Measurements from ENCODE around the gene FAM107A. TPM values are rescaled to one million over a fixed set of nuclear protein-coding genes. Genes with fewer than 3 reads are reported as not detected.

The FAM107A gene
- total RNA-seq, 2 donors from 2014 or later, result not detected

DNA sequence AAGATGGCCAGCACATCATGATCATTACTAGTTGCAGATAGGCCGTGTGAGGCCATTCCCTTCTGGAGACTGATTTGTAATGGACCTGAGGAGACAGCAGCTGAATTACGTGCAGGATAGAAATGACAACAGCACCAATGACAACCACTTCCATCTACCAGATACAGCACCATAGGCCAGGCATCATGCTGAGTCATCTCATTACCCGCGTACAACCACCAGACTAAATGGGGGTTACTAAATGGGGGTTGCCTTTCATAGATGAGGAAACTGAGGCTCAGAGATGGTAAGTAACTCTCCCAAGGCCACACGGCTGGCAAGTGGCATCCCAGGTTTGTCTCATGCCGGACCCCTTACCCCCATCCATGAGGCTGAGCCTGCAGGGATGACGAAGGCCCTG, 32.8 kb upstream of the FAM107A start:
- Mint-ChIP-seq H3K4me1 (no peaks in the 10 kb centered on the region), H3K27ac (no peak overlapping the region), H3K27me3 (ENCODE audit: insufficient read depth) (peaks cover 8% of the 10 kb centered on the region), H3K4me3 (no peak overlapping the region), H3K36me3 (ENCODE audit: low read depth) (no peaks in the 10 kb centered on the region), H3K9me3 (no peaks in the 10 kb centered on the region)
- DNase-seq, result no peak
- no peak overlapping the region for H3K9ac ChIP-seq (ENCODE audit: extremely low read depth, low read length, poor library complexity, severe bottlenecking)
- TF ChIP-seq CTCF (conservative IDR thresholded peaks at IDR 0.05), result no peak
- H3K36me3 ChIP-seq (ENCODE audit: control insufficient read depth, insufficient read depth, low read length), result no peaks in the 10 kb centered on the region
- WGBS, 2 experiments (ENCODE audit: insufficient coverage in 1 of 2, insufficient read length in 1 of 2), result 86 to 90% methylated on average over 5 to 7 of the region's 7 CpGs
- H3K27me3 ChIP-seq (ENCODE audit: control insufficient read depth, insufficient read depth, low read length, poor library complexity, severe bottlenecking), result no peaks in the 10 kb centered on the region
- H3K9me3 ChIP-seq (ENCODE audit: control insufficient read depth, low read length), result no peaks in the 10 kb centered on the region
- H3K27ac ChIP-seq (ENCODE audit: low read depth, low read length), result no peak overlapping the region
- peaks cover 3% of the 10 kb centered on the region for H3K4me1 ChIP-seq (ENCODE audit: control insufficient read depth, insufficient read depth, low read length)
- H3K4me3 ChIP-seq (ENCODE audit: low read length), result no peak overlapping the region

DNA sequence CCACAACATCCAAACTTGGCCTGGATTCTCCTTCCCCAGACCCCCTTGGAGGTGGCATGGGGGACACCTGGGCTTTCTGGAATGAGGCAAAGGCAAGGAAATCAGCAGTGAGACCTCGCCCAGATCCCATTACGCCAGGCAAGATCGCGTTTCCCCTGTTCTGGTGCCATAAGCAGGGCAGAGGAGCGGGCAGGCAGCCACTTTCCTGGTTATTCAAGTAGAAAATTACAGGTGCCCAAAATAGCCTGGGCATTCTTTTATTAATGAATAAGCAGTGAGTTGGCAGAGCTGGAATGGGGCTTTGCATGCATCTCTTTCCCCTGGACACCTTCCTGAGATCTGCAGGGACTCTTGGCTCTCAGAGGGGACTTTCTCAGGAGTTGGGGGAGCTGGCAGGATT, 31.5 kb upstream of the FAM107A start:
- 89 to 94% methylated on average over 5 of the region's 5 CpGs for WGBS, 2 experiments (ENCODE audit: insufficient coverage in 1 of 2, insufficient read length in 1 of 2)
- Mint-ChIP-seq H3K27ac (no peak overlapping the region), H3K9me3 (no peaks in the 10 kb centered on the region), H3K36me3 (ENCODE audit: low read depth) (no peaks in the 10 kb centered on the region), H3K27me3 (ENCODE audit: insufficient read depth) (peaks cover 17% of the 10 kb centered on the region), H3K4me1 (no peaks in the 10 kb centered on the region), H3K4me3 (no peak overlapping the region)
- peaks cover 1% of the 10 kb centered on the region for H3K27me3 ChIP-seq (ENCODE audit: control insufficient read depth, insufficient read depth, low read length, poor library complexity, severe bottlenecking)
- TF ChIP-seq CTCF (conservative IDR thresholded peaks at IDR 0.05), result no peak
- no peak overlapping the region for H3K4me3 ChIP-seq (ENCODE audit: low read length)
- H3K9ac ChIP-seq (ENCODE audit: extremely low read depth, low read length, poor library complexity, severe bottlenecking), result no peak overlapping the region
- DNase-seq, result no peak
- no peaks in the 10 kb centered on the region for H3K9me3 ChIP-seq (ENCODE audit: control insufficient read depth, low read length)
- no peak overlapping the region for H3K27ac ChIP-seq (ENCODE audit: low read depth, low read length)
- H3K4me1 ChIP-seq (ENCODE audit: control insufficient read depth, insufficient read depth, low read length), result peaks cover 3% of the 10 kb centered on the region
- H3K36me3 ChIP-seq (ENCODE audit: control insufficient read depth, insufficient read depth, low read length), result no peaks in the 10 kb centered on the region

DNA sequence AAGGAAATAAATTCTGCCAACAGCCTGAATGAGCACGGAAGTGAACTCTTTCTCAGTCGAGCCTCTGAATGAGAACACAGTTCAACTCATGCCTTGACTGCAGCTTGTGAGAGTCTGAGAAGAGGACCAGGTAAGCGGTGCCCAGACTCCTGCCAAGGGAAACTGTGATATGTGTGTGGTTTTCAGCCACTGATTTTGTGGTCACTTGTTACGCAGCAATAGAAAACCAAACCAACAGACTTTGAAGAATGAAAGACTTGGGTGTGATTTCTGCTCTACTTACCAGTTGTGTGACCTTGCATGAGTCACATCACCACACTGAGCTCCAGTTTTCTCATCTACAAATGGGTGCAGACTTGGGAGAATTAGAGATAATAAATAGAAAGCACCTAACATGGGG, 30.6 kb upstream of the FAM107A start:
- WGBS, 2 experiments (ENCODE audit: insufficient coverage in 1 of 2, insufficient read length in 1 of 2), result 92 to 97% methylated on average over 3 to 4 of the region's 4 CpGs
- Histone ChIP-seq H3K4me3 (ENCODE audit: low read length) (no peak overlapping the region), H3K9ac (ENCODE audit: extremely low read depth, low read length, poor library complexity, severe bottlenecking) (no peak overlapping the region), H3K36me3 (ENCODE audit: control insufficient read depth, insufficient read depth, low read length) (no peaks in the 10 kb centered on the region), H3K27me3 (ENCODE audit: control insufficient read depth, insufficient read depth, low read length, poor library complexity, severe bottlenecking) (peaks cover 8% of the 10 kb centered on the region), H3K9me3 (ENCODE audit: control insufficient read depth, low read length) (no peaks in the 10 kb centered on the region), H3K4me1 (ENCODE audit: control insufficient read depth, insufficient read depth, low read length) (peaks cover 3% of the 10 kb centered on the region), H3K27ac (ENCODE audit: low read depth, low read length) (no peak overlapping the region)
- H3K27ac Mint-ChIP-seq, result no peak overlapping the region
- no peak for TF ChIP-seq CTCF (conservative IDR thresholded peaks at IDR 0.05)
- H3K27me3 Mint-ChIP-seq (ENCODE audit: insufficient read depth), result peaks cover 24% of the 10 kb centered on the region
- H3K4me1 Mint-ChIP-seq, result no peaks in the 10 kb centered on the region
- H3K4me3 Mint-ChIP-seq, result no peak overlapping the region
- no peaks in the 10 kb centered on the region for H3K36me3 Mint-ChIP-seq (ENCODE audit: low read depth)
- H3K9me3 Mint-ChIP-seq, result no peaks in the 10 kb centered on the region
- DNase-seq, result no peak
